ENCODE data around the gene MSX2.

Gene MSX2

GRCh38 chr5:174731214-174732035 lies 7.0 kb downstream of the MSX2 start:
- Histone ChIP-seq H3K27ac (ENCODE audit: poor library complexity, severe bottlenecking) (no peak overlapping the region), H3K9me3 (ENCODE audit: severe bottlenecking) (no peaks in the 10 kb centered on the region), H3K4me3 (ENCODE audit: severe bottlenecking) (no peak overlapping the region), H3K4me1 (ENCODE audit: insufficient read depth, poor library complexity, severe bottlenecking) (no peaks in the 10 kb centered on the region), H3K27me3 (ENCODE audit: insufficient read depth, poor library complexity, severe bottlenecking) (peaks cover 22% of the 10 kb centered on the region), H3K36me3 (ENCODE audit: low read depth) (no peaks in the 10 kb centered on the region)
- TF ChIP-seq CTCF (IDR thresholded peaks at IDR 0.05; ENCODE audit: poor library complexity, severe bottlenecking) = no peak
- no peak for ATAC-seq (ENCODE audit: low read depth)
- DNase-seq (ENCODE audit: low spot score) = no peak

GRCh38 chr5:174732036-174733020 lies 7.9 kb downstream of the MSX2 start:
- Histone ChIP-seq H3K27ac (ENCODE audit: poor library complexity, severe bottlenecking) (no peak overlapping the region), H3K4me3 (ENCODE audit: severe bottlenecking) (no peak overlapping the region), H3K36me3 (ENCODE audit: low read depth) (no peaks in the 10 kb centered on the region), H3K27me3 (ENCODE audit: insufficient read depth, poor library complexity, severe bottlenecking) (peaks cover 22% of the 10 kb centered on the region), H3K9me3 (ENCODE audit: severe bottlenecking) (no peaks in the 10 kb centered on the region), H3K4me1 (ENCODE audit: insufficient read depth, poor library complexity, severe bottlenecking) (no peaks in the 10 kb centered on the region)
- ATAC-seq (ENCODE audit: low read depth) (no peak), DNase-seq (ENCODE audit: low spot score) (no peak)
- TF ChIP-seq CTCF (IDR thresholded peaks at IDR 0.05; ENCODE audit: poor library complexity, severe bottlenecking) = no peak

- Histone ChIP-seq H3K9me3 (ENCODE audit: severe bottlenecking) (no peaks in the 10 kb centered on the region), H3K36me3 (ENCODE audit: low read depth) (no peaks in the 10 kb centered on the region), H3K27ac (ENCODE audit: poor library complexity, severe bottlenecking) (no peak overlapping the region), H3K27me3 (ENCODE audit: insufficient read depth, poor library complexity, severe bottlenecking) (peaks cover 22% of the 10 kb centered on the region), H3K4me1 (ENCODE audit: insufficient read depth, poor library complexity, severe bottlenecking) (no peaks in the 10 kb centered on the region), H3K4me3 (ENCODE audit: severe bottlenecking) (no peak overlapping the region)
- DNase-seq (ENCODE audit: low spot score) = no peak
- TF ChIP-seq CTCF (IDR thresholded peaks at IDR 0.05; ENCODE audit: poor library complexity, severe bottlenecking) = no peak
- ATAC-seq (ENCODE audit: low read depth) = no peak
Measured at GRCh38 chr5:174733091-174733690, 8.8 kb downstream of the MSX2 start.

- no peaks in the 10 kb centered on the region for H3K4me1 ChIP-seq (ENCODE audit: insufficient read depth, poor library complexity, severe bottlenecking)
- H3K27ac ChIP-seq (ENCODE audit: poor library complexity, severe bottlenecking) = no peak overlapping the region
- H3K4me3 ChIP-seq (ENCODE audit: severe bottlenecking) = no peak overlapping the region
- TF ChIP-seq CTCF (IDR thresholded peaks at IDR 0.05; ENCODE audit: poor library complexity, severe bottlenecking) = no peak
- no peak for DNase-seq (ENCODE audit: low spot score)
- H3K27me3 ChIP-seq (ENCODE audit: insufficient read depth, poor library complexity, severe bottlenecking) = peaks cover 22% of the 10 kb centered on the region
- ATAC-seq (ENCODE audit: low read depth) = no peak
- H3K36me3 ChIP-seq (ENCODE audit: low read depth) = no peaks in the 10 kb centered on the region
- H3K9me3 ChIP-seq (ENCODE audit: severe bottlenecking) = no peaks in the 10 kb centered on the region
Measured at GRCh38 chr5:174733836-174734235, 9.5 kb downstream of the MSX2 start.

Measured in RWPE2 (cell line).